Testis (tissue), 3 donors: ENCODE data around the gene BTNL8. TPM values are rescaled to one million over a fixed set of nuclear protein-coding genes. Genes with fewer than 3 reads are reported as not detected.

ENCODE experiments used
- DNase-seq: peaks from one replicate; pipeline ENCODE4 v3.0.0-alpha.2; 2019
- H3K27ac ChIP-seq, 2 donors: fragments of 200-600 bp; sonication (generic); one replicate each; pipeline ENCODE4 v1.5.1; 2019
- H3K27me3 ChIP-seq: fragments of 200-600 bp; sonication (generic); one replicate; pipeline ENCODE4 v1.5.1; 2019
- H3K36me3 ChIP-seq: fragments of 200-600 bp; sonication (generic); one replicate; pipeline ENCODE4 v1.5.1; 2017; ENCODE audit warnings: low read depth; ENCODE audit errors: missing control alignments
- H3K4me1 ChIP-seq: fragments of 200-600 bp; sonication (generic); one replicate; pipeline ENCODE4 v1.5.1; 2019
- H3K4me3 ChIP-seq, 2 donors: fragments of 200-600 bp; sonication (generic); one replicate each; pipeline ENCODE4 v1.5.1; 2017 to 2019
- H3K9me3 ChIP-seq: fragments of 200-600 bp; sonication (generic); one replicate; pipeline ENCODE4 v1.5.1; 2017
- CTCF ChIP-seq, 3 experiments: fragments of 450-650 bp in 2 of 3; fragments of 200-600 bp in 1 of 3; sonication (generic) in 1 of 3; IDR thresholded peaks; one replicate each; pipeline ENCODE4 v1.5.1; 2016 to 2019; ENCODE audit warnings: antibody characterized with exemption in 3 of 3, mild to moderate bottlenecking in 2 of 3, moderate library complexity in 1 of 3
- POLR2A ChIP-seq: fragments of 450-650 bp; IDR thresholded peaks from one replicate; pipeline ENCODE4 v1.6.1; 2017; ENCODE audit warnings: antibody characterized with exemption, mild to moderate bottlenecking, moderate library complexity
- WGBS, 2 donors: methylation state at CpG; one replicate each; pipeline ENCODE4 v1.1.5; 2018; 5-methylcytosine and 5-hydroxymethylcytosine counted together
- intact Hi-C: fragments of 100-400 bp; cut with DNase I; formaldehyde crosslinking; loops from one replicate; pipeline ENCODE4 v1.15.1; 2023; ENCODE audit warnings: low total_unique reads
- polyA plus RNA-seq: library from polyadenylated mRNA; stranded (reverse); fragments of 350-450 nt; fragmentation: Illumina TruSeq; extraction: RNeasy Lipid Tissue Mini Kit (QIAGEN cat#74804); gene quantifications from one replicate; pipeline ENCODE4 v1.2.3, GENCODE V29; 2014; ENCODE audit warnings: low read depth, low replicate concordance; ENCODE audit not compliant: insufficient read depth
- total RNA-seq, 2 donors: library from RNA; depleted of rRNA; stranded (reverse); fragments of >200 nt; gene quantifications; one replicate each; pipeline ENCODE4 v1.2.3, GENCODE V29; 2016

BTNL8 gene
- total and polyA plus RNA-seq, 3 donors from 2014 or later, result 10.3 to 14.7 (median 13.1) TPM

DNA sequence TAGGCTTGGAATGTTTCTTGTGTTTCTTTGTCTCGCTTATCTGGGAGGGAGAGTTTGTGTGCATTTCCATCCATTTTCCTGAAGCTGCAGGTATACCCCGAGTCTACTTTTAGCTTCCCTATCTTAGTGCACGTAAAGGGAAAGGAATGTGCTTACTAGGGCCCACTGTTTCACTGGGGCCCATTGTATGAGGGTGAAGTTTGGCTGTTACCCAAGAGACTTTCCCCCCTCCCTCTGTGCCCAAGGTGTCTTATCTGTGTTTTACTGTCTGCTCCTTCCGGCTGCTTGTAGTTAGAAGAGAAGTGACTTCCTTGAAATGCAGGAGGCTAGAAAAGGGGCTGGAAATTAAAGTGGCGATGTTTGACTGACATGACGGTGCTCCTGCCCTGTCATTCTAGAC lies 77.6 kb downstream of the BTNL8 start:
- Histone ChIP-seq H3K4me1 (no peaks in the 10 kb centered on the region), H3K9me3 (no peaks in the 10 kb centered on the region), H3K36me3 (no peaks in the 10 kb centered on the region), H3K27me3 (no peaks in the 10 kb centered on the region), H3K4me3 (no peak overlapping the region), H3K27ac (no peak overlapping the region)
- 76 to 79% methylated on average over 6 of the region's 6 CpGs for WGBS, 2 donors
- intact Hi-C loops, result no loop called here
- TF ChIP-seq CTCF (IDR thresholded peaks at IDR 0.05) (no peak), POLR2A (no peak)
- no peak for DNase-seq

DNA sequence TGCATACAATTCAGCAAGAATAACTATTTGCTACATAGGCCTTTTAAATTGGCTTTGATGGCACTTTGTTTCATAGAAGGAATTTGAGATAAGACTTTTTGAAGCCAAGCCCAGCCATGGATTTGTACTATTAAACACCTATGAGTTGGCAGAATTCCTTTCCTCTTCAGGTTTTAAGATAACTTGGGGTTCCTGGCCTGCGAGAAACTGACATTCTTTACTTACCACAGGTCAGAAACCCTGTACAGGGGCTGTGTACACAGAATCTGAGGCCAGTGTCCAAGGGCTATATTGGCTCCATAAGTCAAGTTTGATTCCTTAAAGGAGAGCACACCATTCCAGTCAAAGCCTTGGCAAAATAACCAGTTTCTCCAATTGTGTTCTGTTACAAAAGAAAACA lies 78.9 kb downstream of the BTNL8 start:
- no peak for TF ChIP-seq POLR2A
- TF ChIP-seq CTCF (IDR thresholded peaks at IDR 0.05), result no peak
- no peaks in the 10 kb centered on the region for H3K27me3 ChIP-seq
- H3K9me3 ChIP-seq, result no peaks in the 10 kb centered on the region
- H3K36me3 ChIP-seq, result no peaks in the 10 kb centered on the region
- H3K4me1 ChIP-seq, result no peaks in the 10 kb centered on the region
- H3K4me3 ChIP-seq, result no peak overlapping the region
- 44 to 58% methylated on average over 1 of the region's 1 CpG for WGBS, 2 donors
- H3K27ac ChIP-seq, result no peak overlapping the region
- intact Hi-C loops, result no loop called here
- no peak for DNase-seq

GRCh38 chr5:180982008-180982741 lies 83.2 kb downstream of the BTNL8 start:
- WGBS, 2 donors, result 45 to 65% methylated on average over 22 to 23 of the region's 23 CpGs

GRCh38 chr5:180988016-180988415 lies 89.1 kb downstream of the BTNL8 start:
- Histone ChIP-seq H3K27ac (no peak overlapping the region), H3K4me3 (no peak overlapping the region), H3K9me3 (no peaks in the 10 kb centered on the region), H3K27me3 (no peaks in the 10 kb centered on the region), H3K4me1 (no peaks in the 10 kb centered on the region), H3K36me3 (no peaks in the 10 kb centered on the region)
- no peak for TF ChIP-seq CTCF (IDR thresholded peaks at IDR 0.05)
- TF ChIP-seq POLR2A, result no peak
- intact Hi-C loops, result no loop called here
- DNase-seq, result no peak
- 85 to 92% methylated on average over 2 of the region's 2 CpGs for WGBS, 2 donors

More at GRCh38 chr5:180982008-180982741, 83.2 kb downstream of the BTNL8 start:
- TF ChIP-seq POLR2A (no peak), CTCF (IDR thresholded peaks at IDR 0.05) (no peak)
- Histone ChIP-seq H3K36me3 (no peaks in the 10 kb centered on the region), H3K27me3 (no peaks in the 10 kb centered on the region), H3K4me1 (no peaks in the 10 kb centered on the region), H3K9me3 (no peaks in the 10 kb centered on the region), H3K27ac (no peak overlapping the region), H3K4me3 (peak overlapping the region; percentile 10 to 31)
- intact Hi-C loops, result no loop called here
- no peak for DNase-seq

- 69 to 77% methylated on average over 5 of the region's 5 CpGs for WGBS, 2 donors
- Histone ChIP-seq H3K27ac (no peak within 1 kb of the TSS), H3K4me3 (no peak within 1 kb of the TSS)
Measured at GRCh38 chr5:180988592-180988991, 89.6 kb downstream of the BTNL8 start, which contains the start of gene BTNL3. BTNL3 (plus strand) TSS chr5:180988846; CDS start chr5:180989029, 183 bp downstream.

More at GRCh38 chr5:180988592-180988991, 89.6 kb downstream of the BTNL8 start, which contains the start of gene BTNL3:
- H3K4me1 ChIP-seq, result no peaks in the 10 kb centered on the region
- TF ChIP-seq CTCF (IDR thresholded peaks at IDR 0.05), result no peak
- TF ChIP-seq POLR2A, result no peak
- H3K36me3 ChIP-seq, result no peaks in the 10 kb centered on the region
- no peaks in the 10 kb centered on the region for H3K27me3 ChIP-seq
- no peaks in the 10 kb centered on the region for H3K9me3 ChIP-seq
- DNase-seq, result no peak
- intact Hi-C loops, result no loop called here
